ENCODE results near the gene VEPH1.

Gene VEPH1

DNA sequence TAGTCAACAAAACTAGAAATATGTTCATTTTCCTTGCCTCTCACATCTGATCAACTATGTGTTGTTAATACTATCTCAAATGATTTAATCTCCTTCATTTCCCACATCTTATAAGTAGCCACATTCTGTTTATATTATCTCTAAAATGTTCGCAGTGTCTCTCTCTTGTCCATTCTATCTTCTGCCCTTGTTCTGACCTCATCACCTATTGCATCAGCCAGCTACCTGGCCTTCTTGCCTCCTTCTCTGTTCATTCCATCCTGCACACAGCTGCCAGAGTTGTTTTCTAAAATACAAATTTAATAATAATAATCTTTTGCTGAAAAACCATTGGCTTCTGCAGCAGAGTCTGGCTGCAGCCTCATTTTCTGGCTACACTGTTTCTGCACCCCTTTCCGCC, 267.9 kb downstream of the VEPH1 start:
- Histone ChIP-seq H3F3A (ENCODE audit: insufficient read depth) (no peaks in the 10 kb centered on the region), H4K20me1 (ENCODE audit: low read depth, low read length) (no peaks in the 10 kb centered on the region), H2AFZ (ENCODE audit: low read depth, low read length, severe bottlenecking) (no peak overlapping the region), H3K27ac (ENCODE audit: low read depth, low read length) (no peak overlapping the region), H3K4me2 (ENCODE audit: low read depth, low read length, poor library complexity, severe bottlenecking) (no peak overlapping the region), H3K9me3 (ENCODE audit: insufficient read depth, low read length) (no peaks in the 10 kb centered on the region), H3K4me3 (ENCODE audit: insufficient read depth, low read length, poor library complexity, severe bottlenecking) (no peak overlapping the region), H3K79me2 (ENCODE audit: insufficient read depth, low read length) (no peaks in the 10 kb centered on the region), H3K36me3 (ENCODE audit: low read length) (no peaks in the 10 kb centered on the region), H3K9ac (ENCODE audit: low read length) (no peak overlapping the region), H3K27me3 (ENCODE audit: low read length) (peaks cover 2% of the 10 kb centered on the region; the same call in 1 of the 2 replicates), H3K9me2 (replicated peaks; ENCODE audit: insufficient read depth, low read length) (no peaks in the 10 kb centered on the region)
- TF ChIP-seq, protein P1, sequence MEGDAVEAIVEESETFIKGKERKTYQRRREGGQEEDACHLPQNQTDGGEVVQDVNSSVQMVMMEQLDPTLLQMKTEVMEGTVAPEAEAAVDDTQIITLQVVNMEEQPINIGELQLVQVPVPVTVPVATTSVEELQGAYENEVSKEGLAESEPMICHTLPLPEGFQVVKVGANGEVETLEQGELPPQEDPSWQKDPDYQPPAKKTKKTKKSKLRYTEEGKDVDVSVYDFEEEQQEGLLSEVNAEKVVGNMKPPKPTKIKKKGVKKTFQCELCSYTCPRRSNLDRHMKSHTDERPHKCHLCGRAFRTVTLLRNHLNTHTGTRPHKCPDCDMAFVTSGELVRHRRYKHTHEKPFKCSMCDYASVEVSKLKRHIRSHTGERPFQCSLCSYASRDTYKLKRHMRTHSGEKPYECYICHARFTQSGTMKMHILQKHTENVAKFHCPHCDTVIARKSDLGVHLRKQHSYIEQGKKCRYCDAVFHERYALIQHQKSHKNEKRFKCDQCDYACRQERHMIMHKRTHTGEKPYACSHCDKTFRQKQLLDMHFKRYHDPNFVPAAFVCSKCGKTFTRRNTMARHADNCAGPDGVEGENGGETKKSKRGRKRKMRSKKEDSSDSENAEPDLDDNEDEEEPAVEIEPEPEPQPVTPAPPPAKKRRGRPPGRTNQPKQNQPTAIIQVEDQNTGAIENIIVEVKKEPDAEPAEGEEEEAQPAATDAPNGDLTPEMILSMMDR (IDR thresholded peaks at IDR 0.05; ENCODE audit: insufficient read depth, low read length, poor library complexity, severe bottlenecking) = no peak
- no peak for TF ChIP-seq EZH2phosphoT487 (conservative IDR thresholded peaks at IDR 0.05; ENCODE audit: low read length)

DNA sequence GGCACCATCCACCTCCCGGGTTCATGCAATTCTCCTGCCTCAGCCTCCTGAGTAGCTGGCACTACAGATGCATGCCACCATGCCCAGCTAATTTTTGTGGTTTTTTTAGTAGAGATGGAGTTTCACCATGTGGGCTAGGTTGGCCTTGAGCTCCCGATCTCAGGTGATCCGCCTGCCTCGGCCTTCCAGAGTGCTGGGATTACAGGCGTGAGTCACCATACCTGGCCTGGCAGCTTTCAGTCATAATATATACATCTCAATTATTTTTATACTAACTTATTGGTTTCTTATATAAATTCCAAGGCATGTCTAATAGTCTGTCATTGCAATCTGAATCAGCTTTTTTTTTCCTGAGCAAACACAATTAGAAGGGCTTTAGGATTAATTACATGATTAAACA, 269.3 kb downstream of the VEPH1 start:
- Histone ChIP-seq H3K4me3 (ENCODE audit: insufficient read depth, low read length, poor library complexity, severe bottlenecking) (no peak overlapping the region), H3K9ac (ENCODE audit: low read length) (no peak overlapping the region), H3K27me3 (ENCODE audit: low read length) (peaks cover 2% of the 10 kb centered on the region; the same call in 1 of the 2 replicates), H2AFZ (ENCODE audit: low read depth, low read length, severe bottlenecking) (no peak overlapping the region), H3K9me3 (ENCODE audit: insufficient read depth, low read length) (no peaks in the 10 kb centered on the region), H4K20me1 (ENCODE audit: low read depth, low read length) (no peaks in the 10 kb centered on the region), H3F3A (ENCODE audit: insufficient read depth) (no peaks in the 10 kb centered on the region), H3K4me2 (ENCODE audit: low read depth, low read length, poor library complexity, severe bottlenecking) (no peak overlapping the region), H3K36me3 (ENCODE audit: low read length) (no peaks in the 10 kb centered on the region), H3K27ac (ENCODE audit: low read depth, low read length) (no peak overlapping the region), H3K79me2 (ENCODE audit: insufficient read depth, low read length) (no peaks in the 10 kb centered on the region), H3K9me2 (replicated peaks; ENCODE audit: insufficient read depth, low read length) (no peaks in the 10 kb centered on the region)
- TF ChIP-seq EZH2phosphoT487 (conservative IDR thresholded peaks at IDR 0.05; ENCODE audit: low read length) = no peak
- TF ChIP-seq, protein P1 (IDR thresholded peaks at IDR 0.05; ENCODE audit: insufficient read depth, low read length, poor library complexity, severe bottlenecking) = no peak

DNA sequence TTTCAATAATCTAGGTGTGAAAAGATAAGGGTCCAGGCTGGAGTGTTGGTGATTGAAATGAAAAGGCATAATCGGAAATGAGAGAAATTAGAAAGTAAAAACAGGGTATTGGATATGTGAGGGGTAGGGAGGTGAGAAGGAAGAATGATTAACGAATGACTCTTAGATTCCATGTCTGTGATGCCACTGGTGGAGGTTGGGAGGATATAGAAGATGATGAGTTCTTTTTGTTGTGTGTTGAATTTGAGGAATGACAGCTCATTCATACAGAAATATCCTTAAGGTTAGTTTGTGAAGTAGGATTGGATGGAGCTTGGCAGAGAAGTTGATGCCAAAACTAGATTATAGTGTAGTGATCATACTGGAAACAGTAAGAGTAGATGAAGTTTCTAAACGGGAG, 271.1 kb downstream of the VEPH1 start:
- Histone ChIP-seq H3K4me3 (ENCODE audit: insufficient read depth, low read length, poor library complexity, severe bottlenecking) (no peak overlapping the region), H3K4me2 (ENCODE audit: low read depth, low read length, poor library complexity, severe bottlenecking) (no peak overlapping the region), H3K79me2 (ENCODE audit: insufficient read depth, low read length) (no peaks in the 10 kb centered on the region), H4K20me1 (ENCODE audit: low read depth, low read length) (no peaks in the 10 kb centered on the region), H3K9me2 (replicated peaks; ENCODE audit: insufficient read depth, low read length) (no peaks in the 10 kb centered on the region), H3F3A (ENCODE audit: insufficient read depth) (no peaks in the 10 kb centered on the region), H3K36me3 (ENCODE audit: low read length) (no peaks in the 10 kb centered on the region), H3K9ac (ENCODE audit: low read length) (no peak overlapping the region), H3K9me3 (ENCODE audit: insufficient read depth, low read length) (no peaks in the 10 kb centered on the region), H3K27me3 (ENCODE audit: low read length) (peaks cover 2% of the 10 kb centered on the region; the same call in 1 of the 2 replicates), H3K27ac (ENCODE audit: low read depth, low read length) (no peak overlapping the region), H2AFZ (ENCODE audit: low read depth, low read length, severe bottlenecking) (no peak overlapping the region)
- TF ChIP-seq, protein P1 (IDR thresholded peaks at IDR 0.05; ENCODE audit: insufficient read depth, low read length, poor library complexity, severe bottlenecking) = no peak
- TF ChIP-seq EZH2phosphoT487 (conservative IDR thresholded peaks at IDR 0.05; ENCODE audit: low read length) = no peak

Measured in SU-DHL-6 (cell line).